ENCODE data around the gene JAG1. TPM values are rescaled to one million over a fixed set of nuclear protein-coding genes. Genes with fewer than 3 reads are reported as not detected.

The JAG1 gene
- total RNA-seq = under 1 TPM; 0.11 to 0.62 TPM

- ATAC-seq = peak; percentile 76 to 84
- Mint-ChIP-seq H3K36me3 (peaks cover 0 to 6% of the 10 kb centered on the region in 2 donors), H3K9me3 (no peaks in the 10 kb centered on the region), H3K27ac (peak within 1 kb of the TSS in 1 of 2 donors; percentile 88)
- DNase-seq (ENCODE audit: low spot score in 2 of 2) = peak; percentile 75 to 80
Observed at GRCh38 chr20:10673842-10674683, at the start of gene JAG1. TSS of gene JAG1 (minus strand) at chr20:10673999. CDS start at chr20:10673530, 469 bp downstream.

- no peaks in the 10 kb centered on the region for H3K9me3 Mint-ChIP-seq
- no peak for DNase-seq (ENCODE audit: low spot score in 2 of 2)
- H3K36me3 Mint-ChIP-seq = no peaks in the 10 kb centered on the region
- ATAC-seq = no peak
- no peak overlapping the region for H3K27ac Mint-ChIP-seq
Observed at GRCh38 chr20:10721976-10722375, 48.2 kb upstream of the JAG1 start.

DNA sequence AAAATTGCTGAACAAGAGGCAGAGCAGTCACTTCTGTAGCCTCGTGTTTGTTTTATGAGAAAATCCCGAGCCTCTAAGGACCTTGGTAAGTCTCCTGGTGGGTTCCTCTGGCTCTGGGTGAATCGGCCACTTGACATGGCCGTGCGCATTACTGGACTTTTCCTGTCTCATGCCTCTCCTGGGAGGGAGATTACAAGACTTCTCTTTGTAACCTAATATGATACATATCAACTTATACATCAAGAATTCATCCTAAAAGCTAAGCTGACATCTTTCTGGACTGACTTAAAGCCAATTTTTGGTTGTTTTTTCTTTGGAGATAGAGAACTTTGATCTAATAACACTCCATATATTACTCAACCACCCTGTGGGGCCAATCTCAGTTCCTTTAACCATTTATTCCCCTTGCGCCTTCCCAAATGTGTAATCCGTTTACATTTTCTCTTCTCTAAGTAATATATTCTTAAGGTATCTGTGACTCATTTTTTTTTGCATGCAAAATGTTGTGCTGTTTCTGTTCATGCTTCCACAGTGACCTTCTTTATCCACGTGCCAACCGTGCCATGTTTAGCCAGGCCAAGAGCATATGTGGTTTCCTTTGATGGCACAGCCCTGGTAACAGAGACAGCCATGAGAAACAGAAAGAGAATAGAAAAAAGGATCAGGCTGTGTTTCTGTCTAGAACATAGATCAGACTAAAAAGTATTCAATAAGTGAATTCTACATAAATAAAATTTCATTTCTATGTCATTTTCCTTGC, 47.5 kb upstream of the JAG1 start:
- ATAC-seq = no peak
- Mint-ChIP-seq H3K36me3 (no peaks in the 10 kb centered on the region), H3K27ac (no peak overlapping the region), H3K9me3 (no peaks in the 10 kb centered on the region)
- no peak for DNase-seq (ENCODE audit: low spot score in 2 of 2)

DNA sequence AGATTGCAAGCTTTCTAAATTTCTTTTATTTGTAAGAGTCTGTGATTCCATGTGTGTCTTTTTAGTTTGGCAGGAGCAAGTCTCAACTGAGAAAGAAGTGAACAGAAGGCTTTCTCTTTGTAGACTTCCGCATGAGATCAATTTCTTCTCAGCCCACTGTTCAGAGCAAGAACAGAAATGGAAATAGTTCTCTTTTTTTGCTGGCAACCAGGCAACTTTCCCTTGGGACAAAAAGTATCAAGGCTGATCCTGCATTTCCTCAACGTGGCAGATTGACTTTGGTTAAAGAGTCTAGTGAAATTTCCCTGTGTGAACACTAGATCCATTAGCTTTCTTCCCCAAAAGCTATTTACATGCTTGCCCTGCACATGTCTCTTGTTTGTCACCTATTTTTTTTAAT, 46.8 kb upstream of the JAG1 start:
- no peak for ATAC-seq
- DNase-seq (ENCODE audit: low spot score in 2 of 2) = no peak
- H3K27ac Mint-ChIP-seq = no peak overlapping the region
- no peaks in the 10 kb centered on the region for H3K9me3 Mint-ChIP-seq
- H3K36me3 Mint-ChIP-seq = no peaks in the 10 kb centered on the region

GRCh38 chr20:10719740-10720385, 46.1 kb upstream of the JAG1 start:
- H3K36me3 Mint-ChIP-seq = no peaks in the 10 kb centered on the region
- no peak overlapping the region for H3K27ac Mint-ChIP-seq
- no peaks in the 10 kb centered on the region for H3K9me3 Mint-ChIP-seq
- ATAC-seq = no peak
- no peak for DNase-seq (ENCODE audit: low spot score in 2 of 2)

GRCh38 chr20:10718661-10719060, 44.9 kb upstream of the JAG1 start:
- no peaks in the 10 kb centered on the region for H3K36me3 Mint-ChIP-seq
- no peak for DNase-seq (ENCODE audit: low spot score in 2 of 2)
- no peak for ATAC-seq
- no peaks in the 10 kb centered on the region for H3K9me3 Mint-ChIP-seq
- no peak overlapping the region for H3K27ac Mint-ChIP-seq

- Mint-ChIP-seq H3K36me3 (no peaks in the 10 kb centered on the region), H3K27ac (no peak overlapping the region), H3K9me3 (no peaks in the 10 kb centered on the region)
- no peak for ATAC-seq
- no peak for DNase-seq (ENCODE audit: low spot score in 2 of 2)
Observed at GRCh38 chr20:10716855-10717254, 43.1 kb upstream of the JAG1 start.

- Mint-ChIP-seq H3K36me3 (no peaks in the 10 kb centered on the region), H3K9me3 (no peaks in the 10 kb centered on the region), H3K27ac (no peak overlapping the region)
- DNase-seq (ENCODE audit: low spot score in 2 of 2) (no peak), ATAC-seq (no peak)
Observed at GRCh38 chr20:10715035-10715434, 41.2 kb upstream of the JAG1 start.

GRCh38 chr20:10714236-10714975, 40.6 kb upstream of the JAG1 start:
- H3K36me3 Mint-ChIP-seq = no peaks in the 10 kb centered on the region
- no peak for ATAC-seq
- no peak overlapping the region for H3K27ac Mint-ChIP-seq
- no peak for DNase-seq (ENCODE audit: low spot score in 2 of 2)
- no peaks in the 10 kb centered on the region for H3K9me3 Mint-ChIP-seq

DNA sequence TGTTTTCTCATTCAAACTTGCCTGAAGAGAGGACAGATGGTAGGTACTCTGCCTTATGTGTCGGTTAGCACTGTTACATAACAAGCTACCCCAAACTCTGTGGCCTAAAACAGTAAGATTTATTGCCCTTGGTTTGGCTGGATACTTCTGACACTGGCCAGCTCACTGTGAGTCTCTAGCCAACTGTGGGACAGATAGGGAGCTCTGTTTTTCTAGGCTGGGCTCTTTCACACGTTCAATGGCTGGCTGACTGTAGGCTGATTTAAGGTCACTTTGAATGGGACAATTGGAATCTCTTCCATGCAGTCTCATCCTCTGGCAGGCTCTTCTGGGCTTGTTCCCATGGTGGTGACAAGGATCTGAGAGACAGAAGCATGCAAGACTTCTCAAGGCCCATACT, 39.4 kb upstream of the JAG1 start:
- DNase-seq (ENCODE audit: low spot score in 2 of 2) = no peak
- ATAC-seq = no peak
- Mint-ChIP-seq H3K9me3 (no peaks in the 10 kb centered on the region), H3K27ac (no peak overlapping the region), H3K36me3 (no peaks in the 10 kb centered on the region)

GRCh38 chr20:10711903-10712451, 38.2 kb upstream of the JAG1 start:
- H3K9me3 Mint-ChIP-seq = no peaks in the 10 kb centered on the region
- DNase-seq (ENCODE audit: low spot score in 2 of 2) = no peak
- no peaks in the 10 kb centered on the region for H3K36me3 Mint-ChIP-seq
- no peak for ATAC-seq
- no peak overlapping the region for H3K27ac Mint-ChIP-seq

- Mint-ChIP-seq H3K36me3 (peaks cover 0 to 3% of the 10 kb centered on the region in 2 donors), H3K9me3 (peaks cover 0 to 3% of the 10 kb centered on the region in 2 donors), H3K27ac (no peak overlapping the region)
- no peak for ATAC-seq
- no peak for DNase-seq (ENCODE audit: low spot score in 2 of 2)
Observed at GRCh38 chr20:10710991-10711775, 37.4 kb upstream of the JAG1 start.

DNA sequence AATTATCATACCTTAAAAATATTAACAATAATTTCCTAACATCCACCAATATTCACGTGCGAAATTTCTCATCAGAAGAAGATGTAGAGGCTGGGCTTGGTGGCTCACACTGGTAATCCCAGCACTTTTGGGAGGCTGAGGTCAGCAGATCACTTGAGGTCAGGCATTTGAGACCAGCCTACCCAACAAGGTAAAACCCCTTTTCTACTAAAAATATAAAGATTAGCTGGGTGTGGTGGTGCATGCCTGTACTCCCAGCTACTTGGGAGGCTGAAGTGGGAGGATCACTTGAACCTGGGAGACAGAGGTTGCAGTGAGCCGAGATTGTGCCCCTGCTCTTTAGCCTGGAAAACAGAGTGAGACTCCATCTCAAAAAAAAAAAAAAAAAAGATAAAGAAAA, 36.1 kb upstream of the JAG1 start:
- DNase-seq (ENCODE audit: low spot score in 2 of 2) = no peak
- no peak for ATAC-seq
- Mint-ChIP-seq H3K9me3 (peaks cover 5 to 8% of the 10 kb centered on the region in 2 donors), H3K27ac (no peak overlapping the region), H3K36me3 (peaks cover 0 to 6% of the 10 kb centered on the region in 2 donors)

DNA sequence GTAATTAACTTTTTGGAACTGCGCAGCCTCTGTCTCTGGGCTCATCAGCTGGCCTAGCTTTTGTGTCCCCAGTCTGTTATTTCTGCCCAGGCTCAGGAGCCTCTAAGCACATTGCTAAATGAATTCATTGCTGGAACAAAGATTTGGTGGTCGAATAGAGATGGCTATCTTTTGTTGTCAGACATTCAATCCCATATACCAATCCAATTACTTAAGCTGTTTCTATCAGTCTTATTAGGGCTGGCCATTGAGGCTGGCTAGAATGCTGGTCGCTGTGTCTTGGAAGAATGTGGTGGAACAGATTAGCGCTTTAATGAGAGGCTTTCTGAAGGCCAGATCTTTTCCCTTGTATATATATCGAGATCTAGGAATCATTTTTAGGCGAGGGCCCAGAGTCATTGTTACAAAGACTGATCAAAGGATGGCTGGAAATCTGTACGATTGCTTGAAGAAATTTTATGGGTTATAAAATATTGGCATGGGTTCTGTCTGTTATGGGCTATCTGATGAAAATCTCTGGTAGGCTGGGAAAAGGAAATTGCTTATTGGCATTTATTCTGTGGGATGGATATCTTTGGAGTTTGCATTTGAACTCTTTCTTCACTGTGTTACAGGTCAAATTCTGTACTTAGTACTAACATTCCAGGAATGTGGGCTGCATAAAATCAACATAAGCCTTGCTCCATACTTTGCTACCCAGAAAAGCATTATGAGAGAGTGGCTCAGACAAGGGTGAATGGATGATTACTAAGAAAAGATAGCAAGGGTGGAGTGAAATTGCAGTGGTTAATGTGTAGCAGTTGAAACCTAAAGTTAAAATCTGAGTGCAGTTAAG, 34.8 kb upstream of the JAG1 start:
- no peak for ATAC-seq
- Mint-ChIP-seq H3K9me3 (peaks cover 11 to 15% of the 10 kb centered on the region in 2 donors), H3K27ac (no peak overlapping the region), H3K36me3 (peaks cover 0 to 10% of the 10 kb centered on the region in 2 donors)
- no peak for DNase-seq (ENCODE audit: low spot score in 2 of 2)

DNA sequence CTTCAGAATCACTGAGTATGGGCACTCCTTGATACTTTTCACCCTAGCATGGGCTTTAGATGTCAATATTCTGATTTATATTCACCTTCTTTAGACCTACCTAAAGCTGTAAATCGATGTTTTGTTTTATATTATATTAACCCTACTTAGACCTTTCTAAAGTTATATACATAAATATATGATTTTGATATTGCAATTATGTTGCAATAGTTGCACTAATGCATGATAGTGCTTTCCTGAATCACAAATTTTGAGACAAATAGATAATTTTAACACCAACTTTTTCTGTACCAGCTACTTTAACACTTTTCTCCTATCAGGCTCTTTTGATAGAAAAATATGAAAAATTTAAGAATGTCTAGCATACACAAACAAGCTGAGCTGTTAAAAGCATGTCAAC, 34.0 kb upstream of the JAG1 start:
- Mint-ChIP-seq H3K9me3 (peaks cover 12 to 16% of the 10 kb centered on the region in 2 donors), H3K27ac (no peak overlapping the region), H3K36me3 (peaks cover 0 to 10% of the 10 kb centered on the region in 2 donors)
- ATAC-seq = no peak
- DNase-seq (ENCODE audit: low spot score in 2 of 2) = no peak

Measured in activated naive CD4-positive, alpha-beta T cell treated with anti-CD3 and anti-CD28 coated beads, Interleukin-2, amount 50 U/mL, for 72 hours (primary cell).